ENCODE data around the gene NAV1. TPM values are rescaled to one million over a fixed set of nuclear protein-coding genes. Genes with fewer than 3 reads are reported as not detected.

Gene NAV1, protein sequence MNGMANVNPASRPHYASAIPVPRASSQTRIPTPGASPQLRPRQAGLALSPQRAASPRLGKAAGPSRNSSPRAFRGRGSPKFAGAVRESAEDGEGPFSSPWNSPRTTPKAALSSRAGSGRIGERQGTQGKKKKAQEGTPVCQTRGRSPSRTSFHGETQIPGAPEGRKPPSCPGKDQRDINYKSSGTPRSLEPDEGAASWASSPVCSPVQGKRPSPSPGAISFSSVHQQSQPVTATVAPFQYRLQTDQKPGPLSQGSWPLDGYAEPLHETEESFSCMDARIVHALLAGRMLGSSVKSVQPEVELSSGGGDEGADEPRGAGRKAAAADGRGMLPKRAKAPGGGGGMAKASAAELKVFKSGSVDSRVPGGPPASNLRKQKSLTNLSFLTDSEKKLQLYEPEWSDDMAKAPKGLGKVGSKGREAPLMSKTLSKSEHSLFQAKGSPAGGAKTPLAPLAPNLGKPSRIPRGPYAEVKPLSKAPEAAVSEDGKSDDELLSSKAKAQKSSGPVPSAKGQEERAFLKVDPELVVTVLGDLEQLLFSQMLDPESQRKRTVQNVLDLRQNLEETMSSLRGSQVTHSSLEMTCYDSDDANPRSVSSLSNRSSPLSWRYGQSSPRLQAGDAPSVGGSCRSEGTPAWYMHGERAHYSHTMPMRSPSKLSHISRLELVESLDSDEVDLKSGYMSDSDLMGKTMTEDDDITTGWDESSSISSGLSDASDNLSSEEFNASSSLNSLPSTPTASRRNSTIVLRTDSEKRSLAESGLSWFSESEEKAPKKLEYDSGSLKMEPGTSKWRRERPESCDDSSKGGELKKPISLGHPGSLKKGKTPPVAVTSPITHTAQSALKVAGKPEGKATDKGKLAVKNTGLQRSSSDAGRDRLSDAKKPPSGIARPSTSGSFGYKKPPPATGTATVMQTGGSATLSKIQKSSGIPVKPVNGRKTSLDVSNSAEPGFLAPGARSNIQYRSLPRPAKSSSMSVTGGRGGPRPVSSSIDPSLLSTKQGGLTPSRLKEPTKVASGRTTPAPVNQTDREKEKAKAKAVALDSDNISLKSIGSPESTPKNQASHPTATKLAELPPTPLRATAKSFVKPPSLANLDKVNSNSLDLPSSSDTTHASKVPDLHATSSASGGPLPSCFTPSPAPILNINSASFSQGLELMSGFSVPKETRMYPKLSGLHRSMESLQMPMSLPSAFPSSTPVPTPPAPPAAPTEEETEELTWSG (N-terminal part only)
- 79.0 and 81.8 TPM in 2 replicates for total RNA-seq (2014; rRNA removed; shearing (Covaris generic))
- 74.7 and 75.6 TPM in 2 replicates for polyA plus RNA-seq (2016; fragmentation: Nextera tagmentation; extraction: Ambion mirVana)

DNA sequence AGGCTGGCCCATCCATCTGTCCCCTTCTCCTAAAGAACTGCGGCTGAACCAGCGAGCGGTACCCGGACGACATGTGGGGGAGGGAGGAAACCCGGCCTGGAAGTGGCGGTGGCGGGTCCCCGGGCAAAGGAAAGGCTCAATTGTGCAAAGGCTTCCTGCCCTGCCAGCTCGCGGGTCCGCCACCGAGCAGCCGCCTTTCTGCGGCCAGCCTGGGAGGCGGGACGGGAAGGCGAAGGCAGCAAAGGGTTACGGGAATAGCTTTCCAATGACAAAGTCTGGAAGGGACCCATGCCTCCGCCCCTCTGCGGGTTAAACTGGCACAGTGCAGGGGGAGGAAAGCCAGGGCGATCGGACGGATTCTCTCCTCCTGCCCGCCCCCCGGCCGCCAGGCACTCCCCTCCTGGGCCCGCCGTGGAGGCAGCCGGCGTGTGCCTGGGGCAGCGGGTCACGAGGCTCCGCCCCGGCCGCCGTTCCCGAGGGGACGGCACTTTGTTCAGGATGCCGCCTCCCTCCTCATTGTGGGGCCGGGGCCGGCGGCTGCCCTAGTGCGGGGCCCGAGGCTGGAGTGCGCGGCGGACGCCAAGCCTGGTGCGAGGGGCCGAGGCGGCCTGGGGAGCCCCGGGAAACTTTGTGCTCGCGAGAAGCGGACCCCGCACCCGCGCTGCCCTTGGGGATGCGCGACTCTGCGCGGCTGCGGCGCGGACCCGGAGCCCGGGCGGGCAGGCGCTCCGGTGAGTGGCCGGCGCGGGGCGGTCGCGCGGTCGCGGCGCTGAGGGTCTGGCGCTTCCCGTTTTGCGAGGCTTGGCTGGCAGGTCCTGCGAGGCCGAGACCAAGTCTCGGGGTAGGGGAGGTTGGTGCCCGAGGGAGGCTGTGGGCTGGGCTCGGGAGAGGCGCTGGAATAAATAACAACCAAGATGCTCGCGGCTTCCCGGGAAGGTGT is at the start of gene NAV1:
Gene NAV1, plus strand, starts transcription at position 516 of the 940 bp plus-strand sequence. CDS start 83,758 bp downstream, outside the sequence.
- H3K79me2 ChIP-seq (ENCODE audit: insufficient read depth) = peaks cover 48% of the 10 kb centered on the region
- peak within 1 kb of the TSS; percentile 91 for H3K27ac ChIP-seq
- H3K9me2 ChIP-seq (ENCODE audit: insufficient read depth) = no peaks in the 10 kb centered on the region
- peak within 1 kb of the TSS; percentile 91 for H3K4me3 ChIP-seq
- no peak for TF ChIP-seq EZH2phosphoT487 (IDR thresholded peaks at IDR 0.05; ENCODE audit: insufficient read depth, low read depth)
- TF ChIP-seq EZH2 (IDR thresholded peaks at IDR 0.05; ENCODE audit: insufficient read depth, poor library complexity, severe bottlenecking) = no peak
- no peaks in the 10 kb centered on the region for H4K20me1 ChIP-seq (ENCODE audit: insufficient read depth)
- peak within 1 kb of the TSS; percentile 86 for H3K4me2 ChIP-seq (ENCODE audit: unreplicated experiment)
- peak within 1 kb of the TSS; percentile 43 for H2AFZ ChIP-seq
- peaks cover 79% of the 10 kb centered on the region for H3K4me1 ChIP-seq (ENCODE audit: insufficient read depth)
- H3K9me3 ChIP-seq (ENCODE audit: low read depth) = no peaks in the 10 kb centered on the region
- in situ Hi-C loops (cut with MboI) = no loop called here
- H3K36me3 ChIP-seq (ENCODE audit: low read depth) = no peaks in the 10 kb centered on the region
- peak within 1 kb of the TSS; percentile 97 for H3K9ac ChIP-seq
- WGBS, 2 experiments (ENCODE audit: low coverage in 1 of 2, low lambda C conversion rate in 2 of 2, missing lambda C conversion rate in 2 of 2) = 1% methylated on average over 59 to 77 of the region's 93 CpGs
- DNase-seq = peak; percentile 94
- H3K27me3 ChIP-seq (replicated peaks; ENCODE audit: insufficient read depth) = no peaks in the 10 kb centered on the region
- H3F3A ChIP-seq (ENCODE audit: insufficient read depth) = peaks cover 82% of the 10 kb centered on the region

DNA sequence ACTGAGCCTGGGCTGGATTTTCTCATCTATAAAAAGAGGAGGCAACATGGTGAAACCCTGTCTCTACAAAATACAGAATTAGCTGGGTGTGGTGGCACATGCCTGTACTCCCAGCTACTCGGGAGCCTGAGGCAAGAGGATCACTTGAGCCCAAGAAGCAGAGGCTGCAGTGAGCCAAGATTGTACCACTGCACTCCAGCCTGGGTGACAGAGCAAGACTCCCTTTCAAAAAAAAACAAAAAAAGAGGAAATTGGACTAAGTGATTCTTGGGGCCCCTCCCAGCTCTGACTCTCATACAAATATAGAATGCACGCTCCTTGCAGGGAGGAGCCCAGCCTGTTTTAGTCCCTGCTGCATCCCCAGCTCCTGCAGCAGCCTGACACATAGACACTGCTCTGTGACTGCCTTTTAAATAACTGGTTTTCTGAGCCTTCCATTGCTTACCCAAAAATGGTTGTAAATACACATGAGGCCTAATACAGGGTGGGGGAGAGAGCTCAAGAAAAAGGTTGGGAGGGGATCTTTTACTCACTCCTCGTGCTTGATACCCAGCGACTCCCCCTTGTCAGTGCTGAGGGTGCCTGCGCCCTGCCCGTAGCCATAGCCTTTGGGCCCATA is 49.2 kb upstream of the NAV1 start:
- peak; percentile 71 for DNase-seq
- Histone ChIP-seq H3K9me2 (ENCODE audit: insufficient read depth) (no peaks in the 10 kb centered on the region), H3K27ac (peak overlapping the region; percentile 94), H2AFZ (no peak overlapping the region), H3F3A (ENCODE audit: insufficient read depth) (peaks cover 76% of the 10 kb centered on the region), H3K4me3 (peak overlapping the region; percentile 34), H3K4me2 (ENCODE audit: unreplicated experiment) (peak overlapping the region; percentile 44), H3K36me3 (ENCODE audit: low read depth) (peaks cover 61% of the 10 kb centered on the region), H3K79me2 (ENCODE audit: insufficient read depth) (peaks cover 55% of the 10 kb centered on the region), H3K9me3 (ENCODE audit: low read depth) (no peaks in the 10 kb centered on the region), H3K27me3 (replicated peaks; ENCODE audit: insufficient read depth) (no peaks in the 10 kb centered on the region), H3K9ac (peak overlapping the region; percentile 73), H3K4me1 (ENCODE audit: insufficient read depth) (peaks cover 41% of the 10 kb centered on the region), H4K20me1 (ENCODE audit: insufficient read depth) (no peaks in the 10 kb centered on the region)
- in situ Hi-C loops (cut with MboI) = no loop called here
- WGBS, 2 experiments (ENCODE audit: low coverage in 1 of 2, low lambda C conversion rate in 2 of 2, missing lambda C conversion rate in 2 of 2) = 81 to 85% methylated on average over 6 of the region's 6 CpGs
- TF ChIP-seq EZH2 (IDR thresholded peaks at IDR 0.05; ENCODE audit: insufficient read depth, poor library complexity, severe bottlenecking) = no peak
- no peak for TF ChIP-seq EZH2phosphoT487 (IDR thresholded peaks at IDR 0.05; ENCODE audit: insufficient read depth, low read depth)

DNA sequence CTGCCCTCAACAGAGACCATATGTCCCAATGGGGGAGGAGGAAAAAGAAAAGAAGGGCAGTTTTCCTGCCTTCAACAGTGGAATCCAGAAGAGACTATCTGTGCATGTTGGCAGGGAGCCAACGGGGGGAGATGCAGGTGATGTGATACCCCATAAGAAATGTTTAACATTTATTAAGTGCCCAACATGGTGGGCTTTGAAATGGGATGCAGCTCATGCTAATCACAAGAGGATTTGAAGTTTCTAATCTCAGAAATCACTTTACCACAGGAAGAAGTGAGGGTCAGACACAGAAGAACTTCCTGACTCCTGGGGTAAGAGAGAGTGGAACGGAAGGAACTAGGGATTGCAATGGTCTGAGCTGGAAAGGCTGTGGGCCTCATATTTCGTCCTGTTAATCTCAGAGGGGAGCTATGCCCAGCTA is 48.2 kb upstream of the NAV1 start:
- Histone ChIP-seq H3K36me3 (ENCODE audit: low read depth) (peaks cover 62% of the 10 kb centered on the region), H3K9ac (no peak overlapping the region), H3K9me3 (ENCODE audit: low read depth) (no peaks in the 10 kb centered on the region), H4K20me1 (ENCODE audit: insufficient read depth) (no peaks in the 10 kb centered on the region), H3K79me2 (ENCODE audit: insufficient read depth) (peaks cover 64% of the 10 kb centered on the region), H3K4me1 (ENCODE audit: insufficient read depth) (peaks cover 51% of the 10 kb centered on the region), H3K4me2 (ENCODE audit: unreplicated experiment) (no peak overlapping the region), H3F3A (ENCODE audit: insufficient read depth) (peaks cover 78% of the 10 kb centered on the region), H3K9me2 (ENCODE audit: insufficient read depth) (no peaks in the 10 kb centered on the region), H2AFZ (no peak overlapping the region), H3K27ac (peak overlapping the region; percentile 94), H3K4me3 (no peak overlapping the region), H3K27me3 (replicated peaks; ENCODE audit: insufficient read depth) (no peaks in the 10 kb centered on the region)
- TF ChIP-seq EZH2 (IDR thresholded peaks at IDR 0.05; ENCODE audit: insufficient read depth, poor library complexity, severe bottlenecking) (no peak), EZH2phosphoT487 (IDR thresholded peaks at IDR 0.05; ENCODE audit: insufficient read depth, low read depth) (no peak)
- 53 to 62% methylated on average over 3 of the region's 3 CpGs for WGBS, 2 experiments (ENCODE audit: low coverage in 1 of 2, low lambda C conversion rate in 2 of 2, missing lambda C conversion rate in 2 of 2)
- DNase-seq = no peak
- in situ Hi-C loops (cut with MboI) = no loop called here
